Suprapubic skin (tissue), 4 donors: Measurements from ENCODE around the gene KRTAP4-5. TPM values are rescaled to one million over a fixed set of nuclear protein-coding genes. Genes with fewer than 3 reads are reported as not detected.
"Not testable (repeated sequence)": the region's sequence is repeated elsewhere in the genome, so short reads cannot be mapped to it uniquely, and the experiment has no call there.

ENCODE experiments used
- DNase-seq, 2 donors: peaks; one replicate each; pipeline ENCODE4 v3.0.0-alpha.2; 2019; ENCODE audit warnings: low spot score in 2 of 2
- H3K27ac ChIP-seq: fragments of 200-600 bp; sonication (generic); one replicate; pipeline ENCODE4 v1.5.1; 2019
- H3K27me3 ChIP-seq: fragments of 200-600 bp; sonication (generic); one replicate; pipeline ENCODE4 v1.5.1; 2019
- H3K36me3 ChIP-seq: fragments of 200-600 bp; sonication (generic); one replicate; pipeline ENCODE4 v1.5.1; 2019
- H3K4me1 ChIP-seq: fragments of 200-600 bp; sonication (generic); one replicate; pipeline ENCODE4 v1.5.1; 2019
- H3K4me3 ChIP-seq: fragments of 200-600 bp; sonication (generic); one replicate; pipeline ENCODE4 v1.5.1; 2019; ENCODE audit warnings: mild to moderate bottlenecking
- H3K9me3 ChIP-seq: fragments of 200-600 bp; sonication (generic); one replicate; pipeline ENCODE4 v1.5.1; 2019
- EP300 ChIP-seq: sonication (generic); formaldehyde crosslinking; IDR thresholded peaks from one replicate; pipeline ENCODE4 v1.6.1; 2017; ENCODE audit warnings: antibody characterized with exemption
- POLR2A ChIP-seq, 2 donors: fragments of 450-650 bp; IDR thresholded peaks; one replicate each; pipeline ENCODE4 v1.6.1; 2017; ENCODE audit warnings: antibody characterized with exemption in 2 of 2, mild to moderate bottlenecking in 2 of 2, moderate library complexity in 2 of 2
- POLR2AphosphoS5 ChIP-seq, 3 donors: sonication (generic); formaldehyde crosslinking; IDR thresholded peaks; one replicate each; pipeline ENCODE4 v1.6.1; 2017; ENCODE audit warnings: antibody characterized with exemption in 3 of 3
- WGBS: methylation state at CpG from one replicate; pipeline ENCODE4 v1.1.5; 2018; 5-methylcytosine and 5-hydroxymethylcytosine counted together
- total RNA-seq, 4 donors: library from RNA; depleted of rRNA; stranded (reverse); fragments of >200 nt; gene quantifications; one replicate each; pipeline ENCODE4 v1.1.0, GENCODE V29; 2016
- TF ChIP-seq, protein P1 (sequence below), 2 donors: fragments of 200-600 bp in 1 of 2; fragments of 450-650 bp in 1 of 2; sonication (generic) in 1 of 2; IDR thresholded peaks; one replicate each; pipeline ENCODE4 v1.5.1; 2016 to 2019; ENCODE audit warnings: antibody characterized with exemption in 2 of 2, mild to moderate bottlenecking in 1 of 2, moderate library complexity in 1 of 2

KRTAP4-5 gene
- total RNA-seq, 4 donors from 2014 or later: 1.1 to 19.2 (median 2.2) TPM; not detected in 1

DNA sequence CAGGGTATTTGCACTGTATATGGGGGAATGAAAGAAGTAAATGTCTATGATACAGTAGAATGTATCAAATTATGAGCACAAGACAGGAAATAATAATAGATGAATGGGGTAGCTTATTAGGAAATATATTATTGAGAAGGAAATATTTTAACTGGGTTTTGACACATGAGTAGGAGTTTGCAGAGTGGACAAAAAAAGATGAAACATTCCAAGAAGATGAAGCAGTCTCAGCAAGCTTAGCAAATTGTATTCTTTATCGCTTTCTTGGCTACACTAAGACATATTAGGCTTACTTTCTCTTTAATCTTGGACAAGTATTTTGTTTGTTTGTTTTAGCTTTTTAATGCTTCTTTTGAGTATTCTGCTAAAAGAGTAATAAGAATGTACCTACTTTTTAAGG lies 45.7 kb downstream of the KRTAP4-5 start:
- Histone ChIP-seq H3K4me3 (no peak overlapping the region), H3K27me3 (no peaks in the 10 kb centered on the region), H3K27ac (no peak overlapping the region), H3K4me1 (no peaks in the 10 kb centered on the region), H3K36me3 (no peaks in the 10 kb centered on the region), H3K9me3 (no peaks in the 10 kb centered on the region)
- no peak for DNase-seq
- TF ChIP-seq EP300 (no peak), POLR2A (IDR thresholded peaks at IDR 0.05) (no peak), POLR2AphosphoS5 (IDR thresholded peaks at IDR 0.05) (no peak)
- TF ChIP-seq, protein P1, sequence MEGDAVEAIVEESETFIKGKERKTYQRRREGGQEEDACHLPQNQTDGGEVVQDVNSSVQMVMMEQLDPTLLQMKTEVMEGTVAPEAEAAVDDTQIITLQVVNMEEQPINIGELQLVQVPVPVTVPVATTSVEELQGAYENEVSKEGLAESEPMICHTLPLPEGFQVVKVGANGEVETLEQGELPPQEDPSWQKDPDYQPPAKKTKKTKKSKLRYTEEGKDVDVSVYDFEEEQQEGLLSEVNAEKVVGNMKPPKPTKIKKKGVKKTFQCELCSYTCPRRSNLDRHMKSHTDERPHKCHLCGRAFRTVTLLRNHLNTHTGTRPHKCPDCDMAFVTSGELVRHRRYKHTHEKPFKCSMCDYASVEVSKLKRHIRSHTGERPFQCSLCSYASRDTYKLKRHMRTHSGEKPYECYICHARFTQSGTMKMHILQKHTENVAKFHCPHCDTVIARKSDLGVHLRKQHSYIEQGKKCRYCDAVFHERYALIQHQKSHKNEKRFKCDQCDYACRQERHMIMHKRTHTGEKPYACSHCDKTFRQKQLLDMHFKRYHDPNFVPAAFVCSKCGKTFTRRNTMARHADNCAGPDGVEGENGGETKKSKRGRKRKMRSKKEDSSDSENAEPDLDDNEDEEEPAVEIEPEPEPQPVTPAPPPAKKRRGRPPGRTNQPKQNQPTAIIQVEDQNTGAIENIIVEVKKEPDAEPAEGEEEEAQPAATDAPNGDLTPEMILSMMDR (IDR thresholded peaks at IDR 0.05): no peak
- WGBS: 95% methylated on average over 1 of the region's 1 CpG

DNA sequence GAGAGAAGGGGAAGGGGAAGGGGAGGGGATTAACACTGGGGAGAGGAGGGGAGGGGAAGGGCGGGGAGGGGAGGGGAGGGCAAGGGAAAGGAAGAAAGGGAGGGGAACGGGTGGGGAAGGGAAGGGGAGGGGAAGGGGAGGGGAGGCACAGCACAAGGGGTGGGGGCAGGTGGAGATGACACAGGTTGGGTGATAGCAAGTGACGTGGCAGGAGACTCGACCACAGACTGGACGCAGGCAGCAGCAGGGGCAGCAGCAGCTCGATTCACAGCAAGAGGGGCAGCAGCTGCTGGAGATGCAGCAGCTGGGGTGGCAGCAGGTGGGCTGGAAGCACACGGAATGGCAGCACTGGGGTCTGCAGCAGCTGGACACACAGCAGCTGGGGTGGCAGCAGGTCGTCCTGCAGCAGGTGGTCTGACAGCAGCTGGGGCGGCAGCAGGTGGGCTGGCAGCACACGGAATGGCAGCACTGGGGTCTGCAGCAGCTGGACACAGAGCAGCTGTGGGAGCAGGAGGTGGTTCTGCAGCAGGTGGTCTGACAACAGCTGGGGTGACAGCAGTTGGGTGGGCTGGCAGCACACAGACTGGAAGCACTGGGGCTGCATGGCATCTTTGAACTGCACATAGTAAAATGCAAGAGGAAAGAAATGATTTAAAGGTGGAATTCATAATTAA lies 47.9 kb downstream of the KRTAP4-5 start, which contains the start of gene KRTAP4-16:
TSS of gene KRTAP4-16 (minus strand) at position 624 of the 674 bp plus-strand sequence. CDS start at position 624, 0 bp downstream.
- H3K4me3 ChIP-seq: no peak within 1 kb of the TSS
- no peak within 1 kb of the TSS for H3K27ac ChIP-seq
- TF ChIP-seq POLR2AphosphoS5 (IDR thresholded peaks at IDR 0.05) (no peak), EP300 (no peak), POLR2A (IDR thresholded peaks at IDR 0.05) (no peak)
- TF ChIP-seq, protein P1 (IDR thresholded peaks at IDR 0.05): no peak
- peaks cover 3% of the 10 kb centered on the region for H3K27me3 ChIP-seq
- no peaks in the 10 kb centered on the region for H3K9me3 ChIP-seq
- WGBS: 82% methylated on average over 9 of the region's 10 CpGs
- no peak for DNase-seq
- H3K36me3 ChIP-seq: no peaks in the 10 kb centered on the region
- no peaks in the 10 kb centered on the region for H3K4me1 ChIP-seq

DNA sequence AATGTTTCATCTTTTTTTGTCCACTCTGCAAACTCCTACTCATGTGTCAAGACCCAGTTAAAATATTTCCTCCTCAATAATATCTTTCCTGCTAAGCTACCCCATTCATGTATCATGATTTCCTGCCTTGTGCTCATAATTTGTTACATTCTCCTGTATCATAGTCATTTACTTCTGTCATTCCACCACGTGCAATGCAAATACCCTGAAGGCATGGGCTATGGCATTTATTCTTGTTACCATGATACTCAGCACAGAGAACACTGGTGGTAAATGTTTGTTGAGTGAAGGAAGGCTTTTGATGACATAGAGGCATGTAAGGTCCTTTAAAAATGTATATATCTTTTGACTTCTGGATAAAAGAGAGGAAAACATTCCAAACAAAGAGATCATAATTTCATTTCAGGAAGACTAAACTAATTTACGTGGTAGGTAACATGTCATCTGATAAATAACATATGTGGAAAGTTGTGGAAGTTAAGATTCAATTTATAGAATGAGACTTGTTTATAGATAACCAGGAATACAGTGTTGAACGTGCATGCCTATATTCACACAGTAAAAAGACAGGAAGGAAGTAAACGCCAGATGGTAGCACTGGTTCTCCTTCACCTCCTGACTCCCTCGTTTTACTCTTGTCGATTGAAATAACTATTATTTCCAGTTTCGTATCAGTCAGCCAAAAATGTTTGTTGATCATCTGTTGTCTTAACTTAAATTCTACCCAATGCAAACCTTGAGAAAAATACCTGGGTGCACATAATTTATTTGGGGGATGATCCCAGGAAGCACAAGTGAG lies 49.7 kb downstream of the KRTAP4-5 start:
- H3K36me3 ChIP-seq, H3K4me3 ChIP-seq, H3K27me3 ChIP-seq, DNase-seq, H3K9me3 ChIP-seq, H3K4me1 ChIP-seq, H3K27ac ChIP-seq: not testable (repeated sequence)
- WGBS: 48% methylated on average over 7 of the region's 7 CpGs

Other genes with a start within 250 kb of the KRTAP4-5 start
- gene KRT23, start 212.2 kb downstream of the KRTAP4-5 start, total RNA-seq: 100 to 1,000 TPM in 3 of 4 donors, 10 to 100 TPM in 1; 84.6 to 310 (median 217) TPM
- gene KRT39, start 182.9 kb downstream of the KRTAP4-5 start, total RNA-seq: 10 to 100 TPM in 1 of 4 donors, 1 to 10 TPM in 1, not detected in 2; 2.5 to 13.3 TPM
- gene KRT40, start 165.5 kb downstream of the KRTAP4-5 start, total RNA-seq: 10 to 100 TPM in 1 of 4 donors, 1 to 10 TPM in 1, under 1 TPM in 1, not detected in 1; 0.98 to 12.5 (median 3.9) TPM
- 10 to 100 TPM in 1 of 4 donors, 1 to 10 TPM in 1, not detected in 2; 2.8 to 22.9 TPM for gene KRTAP3-3, start 155.7 kb downstream of the KRTAP4-5 start, total RNA-seq
- 10 to 100 TPM in 2 of 4 donors, 1 to 10 TPM in 1, not detected in 1; 8.0 to 42.6 (median 23.7) TPM for gene KRTAP3-2, start 149.9 kb downstream of the KRTAP4-5 start, total RNA-seq
- gene KRTAP3-1, start 140.7 kb downstream of the KRTAP4-5 start, total RNA-seq: 10 to 100 TPM in 2 of 4 donors, 1 to 10 TPM in 1, not detected in 1; 5.6 to 95.2 (median 15.5) TPM
- 100 to 1,000 TPM in 1 of 4 donors, 10 to 100 TPM in 2, 1 to 10 TPM in 1; 1.6 to 199 (median 40.4) TPM for gene KRTAP1-5, start 122.6 kb downstream of the KRTAP4-5 start, total RNA-seq
- 1 to 10 TPM in 1 of 4 donors, not detected in 3; 3.2 TPM for gene KRTAP1-4, start 119.6 kb downstream of the KRTAP4-5 start, total RNA-seq
- gene KRTAP1-3, start 115.0 kb downstream of the KRTAP4-5 start, total RNA-seq: 100 to 1,000 TPM in 1 of 4 donors, 10 to 100 TPM in 2, not detected in 1; 10.7 to 140 (median 28.7) TPM
- gene KRTAP1-1, start 108.4 kb downstream of the KRTAP4-5 start, total RNA-seq: 100 to 1,000 TPM in 1 of 4 donors, 10 to 100 TPM in 1, 1 to 10 TPM in 1, not detected in 1; 9.9 to 165 (median 46.0) TPM
- gene KRTAP2-1, start 102.5 kb downstream of the KRTAP4-5 start, total RNA-seq: 100 to 1,000 TPM in 1 of 4 donors, 10 to 100 TPM in 2, not detected in 1; 20.1 to 128 (median 37.2) TPM
- gene KRTAP2-2, start 94.6 kb downstream of the KRTAP4-5 start, total RNA-seq: 10 to 100 TPM in 2 of 4 donors, 1 to 10 TPM in 1, not detected in 1; 8.2 to 41.6 (median 25.3) TPM
- gene KRTAP2-3, start 89.7 kb downstream of the KRTAP4-5 start, total RNA-seq: 10 to 100 TPM in 1 of 4 donors, under 1 TPM in 1, not detected in 2; 0.64 to 10.8 TPM
- 10 to 100 TPM in 2 of 4 donors, 1 to 10 TPM in 1, not detected in 1; 6.5 to 76.9 (median 13.4) TPM for gene KRTAP2-4, start 83.9 kb downstream of the KRTAP4-5 start, total RNA-seq
- 10 to 100 TPM in 1 of 4 donors, 1 to 10 TPM in 2, not detected in 1; 7.9 to 50.0 (median 8.5) TPM for gene KRTAP4-7, start 65.7 kb downstream of the KRTAP4-5 start, total RNA-seq
- 10 to 100 TPM in 2 of 4 donors, 1 to 10 TPM in 1, not detected in 1; 4.4 to 15.2 (median 13.6) TPM for gene KRTAP4-8, start 51.7 kb downstream of the KRTAP4-5 start, total RNA-seq
- gene KRTAP4-16, start 47.6 kb downstream of the KRTAP4-5 start, total RNA-seq: not detected
- 10 to 100 TPM in 3 of 4 donors, not detected in 1; 10.1 to 58.8 (median 13.1) TPM for gene KRTAP4-9, start 44.4 kb downstream of the KRTAP4-5 start, total RNA-seq
- gene KRTAP4-11, start 31.5 kb downstream of the KRTAP4-5 start, total RNA-seq: 10 to 100 TPM in 1 of 4 donors, 1 to 10 TPM in 2, not detected in 1; 4.3 to 23.4 (median 5.6) TPM
- gene KRTAP4-12, start 25.6 kb downstream of the KRTAP4-5 start, total RNA-seq: 10 to 100 TPM in 1 of 4 donors, 1 to 10 TPM in 2, not detected in 1; 6.1 to 54.5 (median 8.3) TPM
- gene KRTAP4-6, start 9.3 kb downstream of the KRTAP4-5 start, total RNA-seq: 10 to 100 TPM in 2 of 4 donors, 1 to 10 TPM in 1, not detected in 1; 9.0 to 45.0 (median 13.0) TPM
- 10 to 100 TPM in 2 of 4 donors, 1 to 10 TPM in 1, not detected in 1; 7.7 to 81.7 (median 24.6) TPM for gene KRTAP4-4, start 10.9 kb upstream of the KRTAP4-5 start, total RNA-seq
- 10 to 100 TPM in 2 of 4 donors, 1 to 10 TPM in 1, not detected in 1; 9.0 to 35.4 (median 16.4) TPM for gene KRTAP4-3, start 18.4 kb upstream of the KRTAP4-5 start, total RNA-seq
- 10 to 100 TPM in 3 of 4 donors, not detected in 1; 16.1 to 86.3 (median 16.3) TPM for gene KRTAP4-2, start 28.4 kb upstream of the KRTAP4-5 start, total RNA-seq
- 10 to 100 TPM in 2 of 4 donors, 1 to 10 TPM in 1, not detected in 1; 4.2 to 51.7 (median 16.7) TPM for gene KRTAP4-1, start 35.1 kb upstream of the KRTAP4-5 start, total RNA-seq
- gene KRTAP9-1, start 40.1 kb upstream of the KRTAP4-5 start, total RNA-seq: 1 to 10 TPM in 1 of 4 donors, not detected in 3; 1.1 TPM
- 100 to 1,000 TPM in 1 of 4 donors, 10 to 100 TPM in 2, not detected in 1; 36.3 to 127 (median 60.8) TPM for gene KRTAP9-2, start 76.8 kb upstream of the KRTAP4-5 start, total RNA-seq
- 100 to 1,000 TPM in 1 of 4 donors, 10 to 100 TPM in 2, not detected in 1; 29.0 to 178 (median 61.4) TPM for gene KRTAP9-3, start 82.6 kb upstream of the KRTAP4-5 start, total RNA-seq
- 10 to 100 TPM in 3 of 4 donors, not detected in 1; 27.1 to 89.8 (median 46.6) TPM for gene KRTAP9-8, start 88.2 kb upstream of the KRTAP4-5 start, total RNA-seq
- gene KRTAP9-4, start 99.9 kb upstream of the KRTAP4-5 start, total RNA-seq: 100 to 1,000 TPM in 1 of 4 donors, 10 to 100 TPM in 2, not detected in 1; 18.8 to 103 (median 50.1) TPM
- gene KRTAP9-9, start 105.6 kb upstream of the KRTAP4-5 start, total RNA-seq: 10 to 100 TPM in 3 of 4 donors, not detected in 1; 14.3 to 53.1 (median 23.9) TPM
- gene KRTAP9-6, start 115.6 kb upstream of the KRTAP4-5 start, total RNA-seq: 1 to 10 TPM in 1 of 4 donors, under 1 TPM in 1, not detected in 2; 0.52 to 7.1 TPM
- gene KRTAP9-7, start 125.9 kb upstream of the KRTAP4-5 start, total RNA-seq: 10 to 100 TPM in 1 of 4 donors, 1 to 10 TPM in 1, not detected in 2; 10.0 to 20.3 TPM
- gene KRTAP29-1, start 153.0 kb upstream of the KRTAP4-5 start, total RNA-seq: 1 to 10 TPM in 2 of 4 donors, under 1 TPM in 1, not detected in 1; 0.85 to 3.4 (median 2.2) TPM
- gene KRTAP16-1, start 159.5 kb upstream of the KRTAP4-5 start, total RNA-seq: 10 to 100 TPM in 1 of 4 donors, 1 to 10 TPM in 2, not detected in 1; 2.2 to 22.0 (median 4.0) TPM
- gene KRTAP17-1, start 165.9 kb upstream of the KRTAP4-5 start, total RNA-seq: 10 to 100 TPM in 2 of 4 donors, 1 to 10 TPM in 1, not detected in 1; 8.0 to 81.5 (median 24.2) TPM
- gene KRT33A, start 201.0 kb upstream of the KRTAP4-5 start, total RNA-seq: 100 to 1,000 TPM in 1 of 4 donors, 10 to 100 TPM in 1, 1 to 10 TPM in 2; 1.2 to 144 (median 8.3) TPM
- gene KRT33B, start 220.0 kb upstream of the KRTAP4-5 start, total RNA-seq: 100 to 1,000 TPM in 1 of 4 donors, 10 to 100 TPM in 2, not detected in 1; 10.7 to 194 (median 27.9) TPM
- gene KRT34, start 232.5 kb upstream of the KRTAP4-5 start, total RNA-seq: 100 to 1,000 TPM in 1 of 4 donors, 10 to 100 TPM in 2, under 1 TPM in 1; 0.56 to 117 (median 22.2) TPM
- 100 to 1,000 TPM in 1 of 4 donors, 10 to 100 TPM in 3; 38.5 to 618 (median 84.8) TPM for gene KRT31, start 247.8 kb upstream of the KRTAP4-5 start, total RNA-seq